Karpas-422 (cell line): ENCODE measurements around the gene BAHCC1. TPM values are rescaled to one million over a fixed set of nuclear protein-coding genes. Genes with fewer than 3 reads are reported as not detected.

Source experiments
- DNase-seq: peaks from one replicate; pipeline ENCODE4 v3.0.0-alpha.2; 2015
- H2AFZ ChIP-seq: fragments of 200-600 bp; sonication (generic); 2 replicates; pipeline ENCODE4 v1.6.1; 2014; ENCODE audit warnings: antibody characterized with exemption, low read length, mixed read lengths
- H3K27ac ChIP-seq: fragments of 200-600 bp; sonication (generic); 2 replicates; pipeline ENCODE4 v1.5.1; 2014; ENCODE audit warnings: mild to moderate bottlenecking, low read length, moderate library complexity
- H3K27me3 ChIP-seq: fragments of 200-600 bp; sonication (generic); 2 replicates; pipeline ENCODE4 v1.6.1; 2014; ENCODE audit warnings: low read length, mixed read lengths
- H3K36me3 ChIP-seq: fragments of 200-600 bp; sonication (generic); 2 replicates; pipeline ENCODE4 v1.6.1; 2014; ENCODE audit warnings: low read length, mixed read lengths; ENCODE audit not compliant: insufficient read depth
- H3K4me1 ChIP-seq: fragments of 200-600 bp; sonication (generic); 2 replicates; pipeline ENCODE4 v1.6.1; 2014; ENCODE audit warnings: mild to moderate bottlenecking, low read length, mixed read lengths
- H3K4me2 ChIP-seq: fragments of 200-600 bp; sonication (generic); 2 replicates; pipeline ENCODE4 v1.6.1; 2014; ENCODE audit warnings: low read length, low read depth, mild to moderate bottlenecking; ENCODE audit not compliant: poor library complexity, severe bottlenecking
- H3K4me3 ChIP-seq: fragments of 200-600 bp; sonication (generic); 2 replicates; pipeline ENCODE4 v1.5.1; 2014; ENCODE audit warnings: mild to moderate bottlenecking, antibody characterized with exemption, low read length, mixed read lengths
- H3K79me2 ChIP-seq: fragments of 200-600 bp; sonication (generic); 2 replicates; pipeline ENCODE4 v1.6.1; 2014; ENCODE audit warnings: mild to moderate bottlenecking, low read length, mixed read lengths
- H3K9ac ChIP-seq: fragments of 200-600 bp; sonication (generic); 2 replicates; pipeline ENCODE4 v1.6.0; 2014; ENCODE audit warnings: low read length
- H3K9me2 ChIP-seq: fragments of 200-600 bp; sonication (generic), shearing (Covaris generic); replicated peaks from 2 replicates; pipeline ENCODE4 v1.6.0; 2014; ENCODE audit warnings: mild to moderate bottlenecking, low read length, moderate library complexity; ENCODE audit not compliant: insufficient read depth
- H3K9me3 ChIP-seq: fragments of 300-700, 200-600 bp; sonication (generic); 2 replicates; pipeline ENCODE4 v1.6.1; 2014; ENCODE audit warnings: low read length, mixed read lengths
- H4K20me1 ChIP-seq: fragments of 200-600 bp; sonication (generic); 2 replicates; pipeline ENCODE4 v1.6.1; 2014; ENCODE audit warnings: mild to moderate bottlenecking, antibody characterized with exemption, low read length, low read depth; ENCODE audit not compliant: insufficient read depth
- total RNA-seq: library from RNA; depleted of rRNA; stranded (reverse); fragments of >200 nt; shearing (Covaris generic); gene quantifications from 2 replicates; pipeline ENCODE4 v1.2.3, GENCODE V29; 2014; ENCODE audit warnings: low replicate concordance

Gene BAHCC1
- total RNA-seq, 1 experiment from 2014 or later = not detected

DNA sequence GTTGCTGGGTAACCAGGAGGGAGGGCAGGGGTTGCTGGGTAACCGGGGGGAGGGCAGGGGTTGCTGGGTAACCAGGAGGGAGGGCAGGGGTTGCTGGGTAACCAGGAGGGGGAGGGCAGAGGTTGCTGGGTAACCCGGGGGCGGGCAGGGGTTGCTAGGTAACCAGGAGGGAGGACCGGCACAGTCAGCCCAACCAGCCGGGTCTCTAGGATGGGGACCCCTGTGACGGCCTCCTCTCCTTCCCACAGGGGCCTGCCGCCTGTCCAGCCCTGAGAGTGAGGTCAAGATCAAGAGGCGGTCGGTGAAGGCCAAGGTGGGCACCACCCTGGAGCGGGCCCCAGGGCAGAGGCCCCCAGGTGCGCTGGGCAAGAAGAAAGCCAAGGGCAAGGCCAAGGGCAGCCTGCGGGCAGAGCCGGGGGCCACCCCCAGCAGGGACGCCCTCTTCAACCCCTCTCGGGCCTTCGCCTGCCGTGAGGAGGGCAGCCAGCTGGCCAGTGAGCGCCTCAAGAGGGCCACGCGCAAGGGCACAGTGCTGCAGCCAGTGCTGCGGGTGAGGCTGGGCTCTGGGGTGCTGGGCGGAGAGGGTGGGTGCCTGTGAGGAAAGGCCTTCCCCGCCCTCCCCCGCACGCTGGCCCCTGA lies 62.8 kb downstream of the BAHCC1 start:
- no peaks in the 10 kb centered on the region for H3K4me1 ChIP-seq
- H3K27ac ChIP-seq = no peak overlapping the region
- no peaks in the 10 kb centered on the region for H3K9me3 ChIP-seq
- no peaks in the 10 kb centered on the region for H3K36me3 ChIP-seq
- H3K9me2 ChIP-seq = no peaks in the 10 kb centered on the region
- H2AFZ ChIP-seq = no peak overlapping the region
- peak; percentile 50 for DNase-seq
- no peaks in the 10 kb centered on the region; the same call in 1 of the 2 replicates for H4K20me1 ChIP-seq
- no peaks in the 10 kb centered on the region for H3K27me3 ChIP-seq
- H3K4me2 ChIP-seq = no peak overlapping the region
- no peak overlapping the region for H3K4me3 ChIP-seq
- no peak overlapping the region for H3K9ac ChIP-seq
- H3K79me2 ChIP-seq = no peaks in the 10 kb centered on the region

DNA sequence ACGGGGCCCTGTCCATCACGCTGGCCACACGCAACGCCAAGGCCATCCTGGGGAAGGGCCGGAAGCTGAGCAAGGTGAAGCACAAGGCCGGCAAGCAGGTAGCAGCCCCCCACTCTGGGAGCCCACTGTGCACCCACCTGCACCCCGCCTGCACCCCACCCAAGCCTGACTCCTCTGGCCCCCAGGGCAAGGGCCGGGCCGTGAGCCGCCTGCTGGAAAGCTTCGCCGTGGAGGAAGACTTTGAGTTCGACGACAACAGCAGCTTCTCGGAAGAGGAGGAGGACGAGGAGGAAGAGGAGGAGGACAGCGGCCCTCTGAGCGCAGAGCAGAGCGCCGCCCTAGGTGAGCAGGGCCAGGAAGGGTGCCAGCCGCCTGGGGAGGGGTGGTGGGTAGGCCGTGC lies 63.4 kb downstream of the BAHCC1 start:
- Histone ChIP-seq H4K20me1 (no peaks in the 10 kb centered on the region), H3K79me2 (no peaks in the 10 kb centered on the region), H2AFZ (no peak overlapping the region), H3K36me3 (no peaks in the 10 kb centered on the region), H3K4me2 (no peak overlapping the region), H3K27ac (no peak overlapping the region), H3K9me2 (no peaks in the 10 kb centered on the region), H3K9ac (no peak overlapping the region), H3K27me3 (no peaks in the 10 kb centered on the region), H3K4me1 (no peaks in the 10 kb centered on the region), H3K9me3 (no peaks in the 10 kb centered on the region), H3K4me3 (no peak overlapping the region)
- no peak for DNase-seq

- Histone ChIP-seq H2AFZ (no peak overlapping the region), H3K4me3 (no peak overlapping the region), H3K9me2 (no peaks in the 10 kb centered on the region), H3K36me3 (no peaks in the 10 kb centered on the region), H3K27ac (no peak overlapping the region), H3K9me3 (no peaks in the 10 kb centered on the region), H3K9ac (no peak overlapping the region), H3K79me2 (no peaks in the 10 kb centered on the region), H3K4me2 (no peak overlapping the region), H3K4me1 (no peaks in the 10 kb centered on the region), H4K20me1 (no peaks in the 10 kb centered on the region), H3K27me3 (no peaks in the 10 kb centered on the region)
- DNase-seq = no peak
Measured at GRCh38 chr17:81459224-81459623, 64.0 kb downstream of the BAHCC1 start.

- Histone ChIP-seq H2AFZ (no peak overlapping the region), H3K4me1 (no peaks in the 10 kb centered on the region), H3K79me2 (no peaks in the 10 kb centered on the region), H3K9ac (no peak overlapping the region), H3K9me3 (no peaks in the 10 kb centered on the region), H3K9me2 (no peaks in the 10 kb centered on the region), H4K20me1 (no peaks in the 10 kb centered on the region), H3K27me3 (no peaks in the 10 kb centered on the region), H3K36me3 (no peaks in the 10 kb centered on the region), H3K4me2 (no peak overlapping the region), H3K4me3 (no peak overlapping the region), H3K27ac (no peak overlapping the region)
- DNase-seq = no peak
Measured at GRCh38 chr17:81459864-81460263, 64.6 kb downstream of the BAHCC1 start.

- no peaks in the 10 kb centered on the region for H3K79me2 ChIP-seq
- no peak for DNase-seq
- H4K20me1 ChIP-seq = no peaks in the 10 kb centered on the region
- H3K9me3 ChIP-seq = no peaks in the 10 kb centered on the region
- H3K9me2 ChIP-seq = no peaks in the 10 kb centered on the region
- H3K4me1 ChIP-seq = no peaks in the 10 kb centered on the region
- H3K27ac ChIP-seq = no peak overlapping the region
- H3K9ac ChIP-seq = no peak overlapping the region
- H3K36me3 ChIP-seq = no peaks in the 10 kb centered on the region
- H3K4me3 ChIP-seq = no peak overlapping the region
- no peaks in the 10 kb centered on the region for H3K27me3 ChIP-seq
- no peak overlapping the region for H3K4me2 ChIP-seq
- H2AFZ ChIP-seq = no peak overlapping the region
Measured at GRCh38 chr17:81460856-81461460, 65.7 kb downstream of the BAHCC1 start.

DNA sequence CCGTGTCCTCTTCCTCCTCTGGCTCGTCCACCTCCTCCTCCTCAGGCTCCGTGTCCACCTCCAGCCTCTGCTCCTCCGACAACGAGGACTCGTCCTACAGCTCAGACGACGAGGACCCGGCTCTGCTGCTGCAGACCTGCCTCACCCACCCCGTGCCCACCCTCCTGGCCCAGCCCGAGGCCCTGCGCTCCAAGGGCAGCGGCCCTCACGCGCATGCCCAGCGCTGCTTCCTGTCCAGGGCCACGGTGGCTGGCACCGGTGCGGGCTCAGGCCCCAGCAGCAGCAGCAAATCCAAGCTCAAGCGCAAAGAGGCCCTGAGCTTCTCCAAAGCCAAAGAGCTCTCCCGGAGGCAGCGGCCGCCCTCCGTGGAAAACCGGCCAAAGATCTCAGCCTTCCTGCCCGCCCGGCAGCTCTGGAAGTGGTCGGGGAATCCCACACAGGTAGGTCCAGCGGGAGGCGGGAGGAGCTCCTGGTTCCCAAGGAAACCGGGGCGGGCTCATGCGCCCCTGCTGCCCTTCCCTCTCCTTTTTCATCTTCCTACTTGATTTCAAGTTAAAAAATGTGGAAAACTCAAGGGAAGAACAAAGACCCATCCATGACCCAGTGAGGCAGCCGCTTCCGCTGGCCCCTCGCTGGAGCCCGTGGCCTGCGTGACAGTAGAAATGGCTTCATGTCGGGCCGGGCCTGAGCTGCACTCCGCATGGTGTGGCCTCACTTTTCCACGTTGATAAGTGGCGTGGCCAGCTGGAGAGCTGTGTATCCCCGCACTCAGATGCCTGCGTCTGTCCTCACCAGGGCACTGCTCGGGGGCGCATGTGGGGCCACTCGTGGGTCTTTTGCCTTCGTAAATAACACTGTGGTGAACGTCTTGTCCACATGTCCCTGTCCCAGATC lies 66.6 kb downstream of the BAHCC1 start:
- no peaks in the 10 kb centered on the region for H3K9me2 ChIP-seq

GRCh38 chr17:81462506-81463125 lies 67.4 kb downstream of the BAHCC1 start:
- no peak for DNase-seq
- no peaks in the 10 kb centered on the region for H3K9me3 ChIP-seq
- H3K9ac ChIP-seq = no peak overlapping the region
- H3K27me3 ChIP-seq = no peaks in the 10 kb centered on the region
- no peaks in the 10 kb centered on the region for H4K20me1 ChIP-seq
- no peak overlapping the region for H3K4me2 ChIP-seq
- no peak overlapping the region for H2AFZ ChIP-seq
- H3K79me2 ChIP-seq = no peaks in the 10 kb centered on the region
- no peak overlapping the region for H3K27ac ChIP-seq
- H3K4me1 ChIP-seq = no peaks in the 10 kb centered on the region
- no peak overlapping the region for H3K4me3 ChIP-seq
- no peaks in the 10 kb centered on the region for H3K36me3 ChIP-seq
- H3K9me2 ChIP-seq = no peaks in the 10 kb centered on the region

More for the DNA sequence above, 66.6 kb downstream of the BAHCC1 start:
- DNase-seq = no peak
- Histone ChIP-seq H3K79me2 (no peaks in the 10 kb centered on the region), H2AFZ (no peak overlapping the region), H4K20me1 (no peaks in the 10 kb centered on the region), H3K4me1 (no peaks in the 10 kb centered on the region), H3K27ac (no peak overlapping the region), H3K27me3 (no peaks in the 10 kb centered on the region), H3K4me2 (no peak overlapping the region), H3K9me3 (no peaks in the 10 kb centered on the region), H3K4me3 (no peak overlapping the region), H3K36me3 (no peaks in the 10 kb centered on the region), H3K9ac (no peak overlapping the region)

DNA sequence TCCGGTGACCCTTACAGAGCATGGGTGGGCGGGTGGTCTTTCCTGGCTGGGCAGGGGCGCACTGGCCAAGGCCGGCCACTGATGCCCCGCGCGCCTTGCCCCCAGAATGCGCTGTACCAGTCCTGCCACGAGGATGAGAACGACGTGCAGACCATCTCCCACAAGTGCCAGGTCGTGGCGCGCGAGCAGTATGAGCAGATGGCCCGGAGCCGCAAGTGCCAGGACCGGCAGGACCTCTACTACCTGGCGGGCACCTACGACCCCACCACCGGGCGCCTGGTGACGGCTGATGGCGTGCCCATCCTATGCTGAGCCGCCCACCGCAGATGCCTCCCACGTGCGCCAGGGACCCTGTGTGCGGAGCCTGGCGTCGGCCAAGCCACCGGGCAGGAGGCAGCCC lies 68.2 kb downstream of the BAHCC1 start:
- no peak for DNase-seq
- Histone ChIP-seq H3K4me3 (no peak overlapping the region), H3K4me1 (no peaks in the 10 kb centered on the region), H3K79me2 (no peaks in the 10 kb centered on the region), H3K9me3 (no peaks in the 10 kb centered on the region), H3K36me3 (no peaks in the 10 kb centered on the region), H3K9me2 (no peaks in the 10 kb centered on the region), H3K27ac (no peak overlapping the region), H4K20me1 (no peaks in the 10 kb centered on the region), H3K9ac (no peak overlapping the region), H2AFZ (no peak overlapping the region), H3K27me3 (no peaks in the 10 kb centered on the region), H3K4me2 (no peak overlapping the region)
